Esophagus muscularis mucosa (tissue), 4 donors: ENCODE results near the gene GAS7. TPM values are rescaled to one million over a fixed set of nuclear protein-coding genes. Genes with fewer than 3 reads are reported as not detected.

Source experiments
- DNase-seq: peaks from one replicate; pipeline ENCODE4 v3.0.0-alpha.2; 2017; ENCODE audit errors: extremely low spot score
- H3K27ac ChIP-seq, 4 donors: fragments of 200-600 bp; sonication (generic); replicated peaks in 1 of 4; 1 replicate in 3 of 4; 2 replicates in 1 of 4; pipeline ENCODE4 v1.5.1; 2016 to 2019; ENCODE audit warnings: mild to moderate bottlenecking in 1 of 4
- H3K27me3 ChIP-seq, 4 donors: fragments of 200-600 bp; sonication (generic); one replicate each; pipeline versions ENCODE4 v1.5.1 to v1.6.0; 2016 to 2019
- H3K36me3 ChIP-seq, 4 donors: fragments of 200-600 bp; sonication (generic); one replicate each; pipeline ENCODE4 v1.5.1; 2016 to 2019
- H3K4me1 ChIP-seq, 4 donors: fragments of 200-600 bp; sonication (generic); one replicate each; pipeline ENCODE4 v1.5.1; 2016 to 2019
- H3K4me3 ChIP-seq, 4 donors: fragments of 200-600 bp; sonication (generic); 1 replicate in 2 of 4; 2 replicates in 2 of 4; pipeline ENCODE4 v1.5.1; 2016 to 2019; ENCODE audit warnings: mild to moderate bottlenecking in 4 of 4, moderate library complexity in 1 of 4
- H3K9me3 ChIP-seq, 4 donors: fragments of 200-600 bp; sonication (generic); 1 replicate in 3 of 4; 2 replicates in 1 of 4; pipeline ENCODE4 v1.5.1; 2016 to 2019
- EP300 ChIP-seq: sonication (generic); formaldehyde crosslinking; IDR thresholded peaks from one replicate; pipeline ENCODE4 v1.6.1; 2017; ENCODE audit warnings: antibody characterized with exemption
- POLR2A ChIP-seq: fragments of 450-650 bp; IDR thresholded peaks from one replicate; pipeline ENCODE4 v1.6.1; 2017; ENCODE audit warnings: antibody characterized with exemption, moderate library complexity, mild to moderate bottlenecking, low read depth
- POLR2AphosphoS5 ChIP-seq, 2 donors: sonication (generic); formaldehyde crosslinking; IDR thresholded peaks; one replicate each; pipeline ENCODE4 v1.6.1; 2017; ENCODE audit warnings: antibody characterized with exemption in 2 of 2
- WGBS: methylation state at CpG from one replicate; pipeline ENCODE4 v1.1.5; 2018; 5-methylcytosine and 5-hydroxymethylcytosine counted together
- intact Hi-C: fragments of 100-400 bp; cut with DNase I; formaldehyde crosslinking; loops from one replicate; pipeline ENCODE4 v1.15.1; 2023
- total RNA-seq, 4 donors: library from RNA; depleted of rRNA; stranded (reverse); fragments of >200 nt; gene quantifications; one replicate each; pipeline versions ENCODE4 v1.1.0 to v1.2.1, GENCODE V29; 2016
- TF ChIP-seq, protein P1 (sequence below), 3 experiments: fragments of 200-600 bp in 2 of 3; fragments of 450-650 bp in 1 of 3; sonication (generic) in 2 of 3; IDR thresholded peaks; one replicate each; pipeline ENCODE4 v1.5.1; 2017 to 2019; ENCODE audit warnings: antibody characterized with exemption in 3 of 3, mild to moderate bottlenecking in 2 of 3, moderate library complexity in 1 of 3

GAS7 gene
- total RNA-seq, 4 donors from 2014 or later, result 77.3 to 124 (median 86.7) TPM

DNA sequence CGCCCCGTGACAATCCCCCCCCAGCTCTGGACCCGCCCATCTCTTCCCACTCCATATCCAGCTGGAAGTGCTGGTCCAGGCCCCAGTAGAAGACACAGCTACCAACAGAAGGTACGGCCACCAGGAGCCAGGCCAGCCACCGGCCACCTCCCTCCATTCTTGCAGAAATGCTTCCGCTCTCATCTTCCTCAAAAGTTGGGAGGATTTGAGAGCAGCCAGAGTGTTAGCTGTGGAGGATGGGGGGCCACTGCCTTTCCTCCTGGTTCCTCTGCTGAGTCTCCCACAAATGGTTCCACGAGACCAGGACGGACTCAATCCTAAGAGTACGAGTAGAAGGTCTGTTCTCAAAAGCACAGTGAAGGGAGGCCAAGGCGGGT is 78.3 kb downstream of the GAS7 start:
- WGBS, result 80% methylated on average over 7 of the region's 10 CpGs
- intact Hi-C loops, result no loop called here
- no peak overlapping the region for H3K4me3 ChIP-seq

DNA sequence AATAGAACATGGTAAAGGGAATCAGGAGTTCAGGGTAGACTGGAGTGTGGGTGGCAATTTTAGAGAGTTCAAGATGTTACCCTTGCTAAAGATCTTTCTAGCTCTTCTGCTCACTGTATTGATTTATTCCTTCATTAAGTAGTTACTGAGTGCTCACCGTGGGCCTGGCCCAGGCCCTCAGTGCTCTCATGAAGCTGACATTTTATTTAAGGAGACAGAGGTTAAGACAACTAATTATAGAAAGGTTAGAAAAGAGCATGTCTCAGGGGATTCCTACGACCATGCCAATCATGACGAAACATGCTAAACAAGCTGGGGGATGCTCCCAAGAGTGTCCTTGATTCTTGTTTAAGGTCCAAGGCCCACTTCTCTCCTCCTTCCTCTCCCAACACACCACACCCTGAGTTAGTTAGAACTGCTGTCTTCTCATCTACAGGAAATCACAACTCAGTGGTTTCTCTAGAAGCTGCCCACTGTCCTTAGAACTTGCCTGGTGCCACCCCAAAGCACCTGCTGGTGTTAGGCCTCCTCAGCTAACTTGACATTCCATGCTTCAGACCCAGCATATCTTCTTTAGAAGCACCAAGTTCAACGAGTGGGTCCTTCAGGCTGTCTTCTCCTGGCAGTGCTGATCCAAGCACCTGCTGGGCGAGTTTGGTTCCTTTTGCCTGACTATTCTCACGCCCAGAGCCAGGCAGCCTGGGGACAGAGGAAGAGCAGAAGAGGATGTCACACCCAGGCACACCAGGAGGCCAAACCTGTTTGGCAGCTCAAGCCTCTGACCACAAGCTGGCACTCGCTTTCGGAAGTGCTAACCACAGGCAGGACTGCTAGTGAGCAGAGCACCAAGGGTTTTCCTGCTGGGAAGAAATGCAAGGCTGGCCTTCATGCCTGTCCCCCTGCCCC is 79.0 kb downstream of the GAS7 start:
- intact Hi-C loops, result loop anchor here (10.0 kb wide), 1 partner anchor 75 kb away; no protein-coding TSS in a partner anchor
- Histone ChIP-seq H3K4me3 (no peak overlapping the region), H3K27ac (peak overlapping the region; percentile 17 to 62 (median 46)), H3K9me3 (no peaks in the 10 kb centered on the region), H3K4me1 (peaks cover 73 to 91% (median 87%) of the 10 kb centered on the region in 4 donors), H3K36me3 (no peaks in the 10 kb centered on the region), H3K27me3 (peaks cover 0 to 20% (median 0%) of the 10 kb centered on the region in 4 donors)
- no peak for DNase-seq
- 55% methylated on average over 6 of the region's 8 CpGs for WGBS
- no peak for TF ChIP-seq POLR2A
- no peak for TF ChIP-seq EP300
- TF ChIP-seq POLR2AphosphoS5 (IDR thresholded peaks at IDR 0.05), result no peak

More for the DNA sequence above, 78.3 kb downstream of the GAS7 start:
- Histone ChIP-seq H3K27ac (peak overlapping the region; percentile 17 to 62 (median 46)), H3K9me3 (no peaks in the 10 kb centered on the region), H3K4me1 (peaks cover 67 to 85% (median 83%) of the 10 kb centered on the region in 4 donors), H3K27me3 (peaks cover 0 to 21% (median 0%) of the 10 kb centered on the region in 4 donors), H3K36me3 (no peaks in the 10 kb centered on the region)
- no peak for DNase-seq
- TF ChIP-seq, protein P1, sequence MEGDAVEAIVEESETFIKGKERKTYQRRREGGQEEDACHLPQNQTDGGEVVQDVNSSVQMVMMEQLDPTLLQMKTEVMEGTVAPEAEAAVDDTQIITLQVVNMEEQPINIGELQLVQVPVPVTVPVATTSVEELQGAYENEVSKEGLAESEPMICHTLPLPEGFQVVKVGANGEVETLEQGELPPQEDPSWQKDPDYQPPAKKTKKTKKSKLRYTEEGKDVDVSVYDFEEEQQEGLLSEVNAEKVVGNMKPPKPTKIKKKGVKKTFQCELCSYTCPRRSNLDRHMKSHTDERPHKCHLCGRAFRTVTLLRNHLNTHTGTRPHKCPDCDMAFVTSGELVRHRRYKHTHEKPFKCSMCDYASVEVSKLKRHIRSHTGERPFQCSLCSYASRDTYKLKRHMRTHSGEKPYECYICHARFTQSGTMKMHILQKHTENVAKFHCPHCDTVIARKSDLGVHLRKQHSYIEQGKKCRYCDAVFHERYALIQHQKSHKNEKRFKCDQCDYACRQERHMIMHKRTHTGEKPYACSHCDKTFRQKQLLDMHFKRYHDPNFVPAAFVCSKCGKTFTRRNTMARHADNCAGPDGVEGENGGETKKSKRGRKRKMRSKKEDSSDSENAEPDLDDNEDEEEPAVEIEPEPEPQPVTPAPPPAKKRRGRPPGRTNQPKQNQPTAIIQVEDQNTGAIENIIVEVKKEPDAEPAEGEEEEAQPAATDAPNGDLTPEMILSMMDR (IDR thresholded peaks at IDR 0.05), result no peak
- no peak for TF ChIP-seq POLR2AphosphoS5 (IDR thresholded peaks at IDR 0.05)
- TF ChIP-seq POLR2A, result no peak
- TF ChIP-seq EP300, result no peak

DNA sequence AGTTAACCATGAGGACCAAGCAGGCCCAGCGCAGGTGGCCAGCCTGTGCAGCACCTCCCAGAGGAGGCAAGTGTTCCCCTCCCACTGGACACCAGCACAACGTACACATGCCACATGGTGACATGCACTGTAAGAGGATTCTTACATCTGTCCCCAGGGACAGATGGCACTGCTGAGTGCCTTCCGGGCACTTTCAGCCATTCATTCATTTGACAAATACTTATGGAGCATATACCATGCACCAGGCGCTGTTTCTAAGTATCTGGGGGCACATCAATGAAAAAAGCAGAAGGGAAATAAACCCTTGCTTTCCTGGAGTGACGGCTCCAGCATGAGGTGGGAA is 79.6 kb downstream of the GAS7 start:
- no peaks in the 10 kb centered on the region for H3K36me3 ChIP-seq
- H3K27ac ChIP-seq, result peak overlapping the region in 3 of 4 donors; percentile 17 to 40 (median 31)
- no peak for DNase-seq
- no peaks in the 10 kb centered on the region for H3K9me3 ChIP-seq
- TF ChIP-seq, protein P1 (IDR thresholded peaks at IDR 0.05), result no peak
- no peak for TF ChIP-seq EP300
- intact Hi-C loops, result loop anchor here (10.0 kb wide), 1 partner anchor 74 kb away; no protein-coding TSS in a partner anchor
- WGBS, result 86% methylated on average over 5 of the region's 5 CpGs
- peaks cover 0 to 13% (median 0%) of the 10 kb centered on the region in 4 donors for H3K27me3 ChIP-seq
- no peak overlapping the region for H3K4me3 ChIP-seq
- peaks cover 75 to 95% (median 89%) of the 10 kb centered on the region in 4 donors for H3K4me1 ChIP-seq

DNA sequence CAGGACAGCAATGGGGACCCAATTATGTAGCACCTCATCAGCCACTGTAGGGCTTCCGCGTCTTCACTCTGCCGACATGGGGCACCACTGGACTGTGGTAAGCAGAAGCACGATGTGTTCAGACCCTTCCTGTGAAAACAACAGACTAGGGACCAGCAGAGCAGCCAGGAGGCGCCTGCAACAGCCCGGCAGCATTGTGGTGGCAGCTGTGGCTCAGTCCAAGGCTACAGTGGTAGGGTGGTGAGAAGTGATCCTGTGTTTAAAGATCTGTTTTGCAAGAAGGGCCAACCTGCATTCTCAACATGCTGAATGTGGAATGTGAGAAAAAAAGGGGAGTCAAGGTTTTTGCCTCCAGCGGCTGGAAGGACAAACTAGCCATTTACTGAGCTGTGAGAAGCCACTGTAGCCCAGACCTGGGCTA is 80.8 kb downstream of the GAS7 start:
- WGBS, result 68% methylated on average over 7 of the region's 7 CpGs
- no peak for DNase-seq
- no peak for TF ChIP-seq EP300
- TF ChIP-seq, protein P1 (IDR thresholded peaks at IDR 0.05), result peak in 1 of 3 experiments; percentile 17
- no peak overlapping the region for H3K4me3 ChIP-seq
- intact Hi-C loops, result loop anchor here (10.0 kb wide), 1 partner anchor 73 kb away; no protein-coding TSS in a partner anchor
- H3K36me3 ChIP-seq, result no peaks in the 10 kb centered on the region
- H3K9me3 ChIP-seq, result no peaks in the 10 kb centered on the region
- peaks cover 74 to 96% (median 88%) of the 10 kb centered on the region in 4 donors for H3K4me1 ChIP-seq
- peaks cover 0 to 9% (median 0%) of the 10 kb centered on the region in 4 donors for H3K27me3 ChIP-seq
- peak overlapping the region in 3 of 4 donors; percentile 31 to 44 (median 39) for H3K27ac ChIP-seq

DNA sequence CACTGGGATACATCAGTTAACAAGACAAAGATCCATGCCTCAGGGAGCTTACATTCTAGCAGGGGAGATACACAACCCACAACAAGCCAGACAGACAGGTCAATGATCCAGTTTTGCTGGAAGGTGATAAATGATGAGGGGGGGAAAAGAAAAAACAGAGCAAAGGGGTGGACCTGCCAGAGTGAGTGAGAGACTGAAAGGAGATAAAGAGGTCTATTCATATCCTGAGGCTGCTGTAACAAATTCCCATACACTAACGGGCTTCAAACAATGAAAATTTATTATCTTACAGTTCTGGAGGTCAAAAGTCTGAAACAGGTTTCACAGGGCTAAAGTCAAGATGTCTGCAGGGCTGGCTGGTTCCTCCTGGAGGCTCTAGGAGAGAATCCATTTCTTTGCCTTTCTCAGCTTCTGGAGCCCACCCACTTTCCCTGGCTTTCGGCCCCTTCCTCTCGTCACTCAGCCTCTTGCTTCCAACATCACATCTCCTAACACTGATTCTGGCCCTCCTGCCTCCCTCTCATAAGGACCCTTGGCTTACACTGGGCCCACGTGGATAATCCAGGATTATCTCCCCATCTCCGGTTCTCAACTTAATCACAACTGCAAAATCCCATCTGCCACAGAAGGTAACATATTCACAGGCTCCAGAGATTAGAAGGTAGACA is 81.5 kb downstream of the GAS7 start:
- H3K27ac ChIP-seq, result peak overlapping the region in 2 of 4 donors; percentile 39 to 83

More for the DNA sequence above, 81.5 kb downstream of the GAS7 start:
- Histone ChIP-seq H3K27me3 (peaks cover 0 to 6% (median 0%) of the 10 kb centered on the region in 4 donors), H3K36me3 (no peaks in the 10 kb centered on the region), H3K4me3 (no peak overlapping the region), H3K4me1 (peaks cover 68 to 96% (median 86%) of the 10 kb centered on the region in 4 donors), H3K9me3 (no peaks in the 10 kb centered on the region)
- intact Hi-C loops, result loop anchor here (10.0 kb wide), 1 partner anchor 72 kb away; no protein-coding TSS in a partner anchor
- 87% methylated on average over 5 of the region's 5 CpGs for WGBS
- DNase-seq, result no peak
- TF ChIP-seq EP300, result no peak
- TF ChIP-seq, protein P1 (IDR thresholded peaks at IDR 0.05), result no peak
- no peak for TF ChIP-seq POLR2AphosphoS5 (IDR thresholded peaks at IDR 0.05)
